Karpas-422 (cell line): ENCODE results near the gene ZIC1. TPM values are rescaled to one million over a fixed set of nuclear protein-coding genes. Genes with fewer than 3 reads are reported as not detected.

Source experiments
- DNase-seq: peaks from one replicate; pipeline ENCODE4 v3.0.0-alpha.2; 2015
- H2AFZ ChIP-seq: fragments of 200-600 bp; sonication (generic); 2 replicates; pipeline ENCODE4 v1.6.1; 2014; ENCODE audit warnings: antibody characterized with exemption, low read length, mixed read lengths
- H3K27ac ChIP-seq: fragments of 200-600 bp; sonication (generic); 2 replicates; pipeline ENCODE4 v1.5.1; 2014; ENCODE audit warnings: mild to moderate bottlenecking, low read length, moderate library complexity
- H3K27me3 ChIP-seq: fragments of 200-600 bp; sonication (generic); 2 replicates; pipeline ENCODE4 v1.6.1; 2014; ENCODE audit warnings: low read length, mixed read lengths
- H3K36me3 ChIP-seq: fragments of 200-600 bp; sonication (generic); 2 replicates; pipeline ENCODE4 v1.6.1; 2014; ENCODE audit warnings: low read length, mixed read lengths; ENCODE audit not compliant: insufficient read depth
- H3K4me1 ChIP-seq: fragments of 200-600 bp; sonication (generic); 2 replicates; pipeline ENCODE4 v1.6.1; 2014; ENCODE audit warnings: mild to moderate bottlenecking, low read length, mixed read lengths
- H3K4me2 ChIP-seq: fragments of 200-600 bp; sonication (generic); 2 replicates; pipeline ENCODE4 v1.6.1; 2014; ENCODE audit warnings: low read length, low read depth, mild to moderate bottlenecking; ENCODE audit not compliant: poor library complexity, severe bottlenecking
- H3K4me3 ChIP-seq: fragments of 200-600 bp; sonication (generic); 2 replicates; pipeline ENCODE4 v1.5.1; 2014; ENCODE audit warnings: mild to moderate bottlenecking, antibody characterized with exemption, low read length, mixed read lengths
- H3K79me2 ChIP-seq: fragments of 200-600 bp; sonication (generic); 2 replicates; pipeline ENCODE4 v1.6.1; 2014; ENCODE audit warnings: mild to moderate bottlenecking, low read length, mixed read lengths
- H3K9ac ChIP-seq: fragments of 200-600 bp; sonication (generic); 2 replicates; pipeline ENCODE4 v1.6.0; 2014; ENCODE audit warnings: low read length
- H3K9me2 ChIP-seq: fragments of 200-600 bp; sonication (generic), shearing (Covaris generic); replicated peaks from 2 replicates; pipeline ENCODE4 v1.6.0; 2014; ENCODE audit warnings: mild to moderate bottlenecking, low read length, moderate library complexity; ENCODE audit not compliant: insufficient read depth
- H3K9me3 ChIP-seq: fragments of 300-700, 200-600 bp; sonication (generic); 2 replicates; pipeline ENCODE4 v1.6.1; 2014; ENCODE audit warnings: low read length, mixed read lengths
- H4K20me1 ChIP-seq: fragments of 200-600 bp; sonication (generic); 2 replicates; pipeline ENCODE4 v1.6.1; 2014; ENCODE audit warnings: mild to moderate bottlenecking, antibody characterized with exemption, low read length, low read depth; ENCODE audit not compliant: insufficient read depth
- total RNA-seq: library from RNA; depleted of rRNA; stranded (reverse); fragments of >200 nt; shearing (Covaris generic); gene quantifications from 2 replicates; pipeline ENCODE4 v1.2.3, GENCODE V29; 2014; ENCODE audit warnings: low replicate concordance

ZIC1 gene
- total RNA-seq, 1 experiment from 2014 or later = not detected

DNA sequence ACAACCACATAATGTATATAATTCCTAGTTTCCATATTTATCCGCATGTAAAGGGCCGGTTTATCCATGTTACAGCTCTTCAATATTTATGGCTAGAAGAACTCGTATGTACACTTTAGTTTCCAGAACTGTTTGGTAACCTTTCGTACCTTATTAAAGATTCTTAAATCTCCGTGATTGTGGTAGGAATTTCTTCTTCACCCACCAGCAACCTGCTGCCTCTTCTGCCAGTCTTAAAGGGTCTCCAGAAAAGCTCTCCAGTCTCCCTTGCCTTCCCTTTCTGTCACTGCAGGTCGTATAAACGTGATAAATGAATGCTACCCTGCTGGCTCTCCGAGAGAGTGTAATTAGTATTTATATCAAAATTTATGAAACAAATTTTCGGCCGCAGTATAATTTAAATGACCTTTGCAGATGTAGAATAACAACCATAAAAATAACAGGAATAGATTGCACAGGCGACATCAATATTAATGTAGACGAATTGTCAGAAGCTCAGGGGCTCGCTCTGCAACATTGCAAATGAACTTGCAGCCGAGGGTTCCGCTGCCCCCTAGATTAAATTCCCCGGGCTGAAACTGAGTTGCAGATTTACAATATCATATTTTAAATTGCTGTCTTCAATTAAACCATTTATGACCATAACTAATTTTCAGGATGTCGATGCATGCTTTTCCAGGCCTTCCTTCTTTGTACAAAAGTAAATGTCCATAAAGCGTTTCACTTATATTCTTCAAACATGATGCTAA, 5.4 kb downstream of the ZIC1 start:
- peaks cover under 1% of the 10 kb centered on the region; the same call in 1 of the 2 replicates for H3K9me3 ChIP-seq
- H3K79me2 ChIP-seq = no peaks in the 10 kb centered on the region
- H2AFZ ChIP-seq = no peak overlapping the region
- H3K27ac ChIP-seq = no peak overlapping the region
- H3K9me2 ChIP-seq = no peaks in the 10 kb centered on the region
- no peak for DNase-seq
- H3K27me3 ChIP-seq = no peaks in the 10 kb centered on the region
- no peak overlapping the region for H3K4me3 ChIP-seq
- no peak overlapping the region for H3K9ac ChIP-seq
- no peaks in the 10 kb centered on the region for H4K20me1 ChIP-seq
- H3K4me1 ChIP-seq = no peaks in the 10 kb centered on the region
- H3K4me2 ChIP-seq = no peak overlapping the region
- no peaks in the 10 kb centered on the region for H3K36me3 ChIP-seq

- Histone ChIP-seq H3K4me1 (no peaks in the 10 kb centered on the region), H3K4me2 (no peak overlapping the region), H3K27ac (no peak overlapping the region), H3K9ac (no peak overlapping the region), H3K4me3 (no peak overlapping the region), H3K9me3 (peaks cover 8% of the 10 kb centered on the region), H3K27me3 (no peaks in the 10 kb centered on the region), H3K36me3 (no peaks in the 10 kb centered on the region), H3K79me2 (no peaks in the 10 kb centered on the region), H4K20me1 (no peaks in the 10 kb centered on the region), H3K9me2 (no peaks in the 10 kb centered on the region), H2AFZ (no peak overlapping the region)
- no peak for DNase-seq
Observed at GRCh38 chr3:147415286-147415685, 6.1 kb downstream of the ZIC1 start.

DNA sequence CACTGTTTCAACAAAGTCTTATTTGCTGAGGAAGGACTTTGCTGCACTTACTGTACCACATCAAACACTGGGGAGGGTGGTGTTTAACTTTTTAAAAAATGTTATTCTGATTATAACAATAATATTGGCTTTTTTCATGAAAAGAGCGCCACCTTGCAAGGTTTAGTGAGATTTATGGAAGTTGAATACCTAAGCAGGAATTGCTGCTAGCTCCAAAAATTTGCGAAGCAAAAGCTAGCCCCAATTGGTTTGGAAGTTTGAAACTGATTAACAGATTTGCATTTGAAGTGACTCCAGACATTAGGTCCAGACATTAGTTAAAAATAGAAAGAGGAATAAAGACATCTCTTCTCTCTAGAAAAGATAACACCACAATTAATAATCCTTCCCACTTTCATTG, 6.7 kb downstream of the ZIC1 start:
- Histone ChIP-seq H2AFZ (no peak overlapping the region), H3K9ac (no peak overlapping the region), H3K27ac (no peak overlapping the region), H3K9me3 (peaks cover 12% of the 10 kb centered on the region), H4K20me1 (no peaks in the 10 kb centered on the region), H3K27me3 (no peaks in the 10 kb centered on the region), H3K4me2 (no peak overlapping the region), H3K79me2 (no peaks in the 10 kb centered on the region), H3K9me2 (no peaks in the 10 kb centered on the region), H3K4me1 (no peaks in the 10 kb centered on the region), H3K36me3 (no peaks in the 10 kb centered on the region), H3K4me3 (no peak overlapping the region)
- DNase-seq = no peak

DNA sequence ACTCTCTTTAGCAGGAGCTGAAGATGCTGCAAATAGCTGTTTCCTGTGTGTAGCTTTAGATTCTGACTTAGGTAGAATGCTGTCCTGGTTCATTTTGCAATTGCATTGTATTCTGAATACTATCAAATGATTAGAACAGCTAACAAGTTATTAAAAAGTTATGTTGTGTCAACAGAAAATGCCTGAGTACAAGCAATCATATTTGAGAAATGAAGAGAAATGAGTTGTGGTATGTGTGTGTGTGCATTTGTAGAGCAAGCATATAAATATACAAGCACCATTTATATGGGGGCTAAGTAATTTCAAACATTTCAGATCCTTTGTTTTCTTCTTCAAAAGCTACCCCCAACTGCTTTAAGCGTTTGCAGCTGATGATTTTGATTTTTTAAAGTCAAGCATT, 7.8 kb downstream of the ZIC1 start:
- peaks cover 12% of the 10 kb centered on the region for H3K9me3 ChIP-seq
- H3K4me2 ChIP-seq = no peak overlapping the region
- no peak overlapping the region for H3K27ac ChIP-seq
- no peak overlapping the region for H3K4me3 ChIP-seq
- no peak for DNase-seq
- H2AFZ ChIP-seq = no peak overlapping the region
- no peaks in the 10 kb centered on the region for H3K9me2 ChIP-seq
- H4K20me1 ChIP-seq = no peaks in the 10 kb centered on the region
- no peaks in the 10 kb centered on the region for H3K79me2 ChIP-seq
- no peaks in the 10 kb centered on the region for H3K27me3 ChIP-seq
- H3K36me3 ChIP-seq = no peaks in the 10 kb centered on the region
- no peak overlapping the region for H3K9ac ChIP-seq
- no peaks in the 10 kb centered on the region for H3K4me1 ChIP-seq

- Histone ChIP-seq H3K4me3 (no peak overlapping the region), H3K9me3 (peaks cover 12% of the 10 kb centered on the region), H3K27ac (no peak overlapping the region), H3K27me3 (no peaks in the 10 kb centered on the region), H3K79me2 (no peaks in the 10 kb centered on the region), H3K36me3 (no peaks in the 10 kb centered on the region), H2AFZ (no peak overlapping the region), H4K20me1 (no peaks in the 10 kb centered on the region), H3K4me2 (no peak overlapping the region), H3K9me2 (no peaks in the 10 kb centered on the region), H3K4me1 (no peaks in the 10 kb centered on the region), H3K9ac (no peak overlapping the region)
- DNase-seq = no peak
Observed at GRCh38 chr3:147417551-147418295, 8.6 kb downstream of the ZIC1 start.

DNA sequence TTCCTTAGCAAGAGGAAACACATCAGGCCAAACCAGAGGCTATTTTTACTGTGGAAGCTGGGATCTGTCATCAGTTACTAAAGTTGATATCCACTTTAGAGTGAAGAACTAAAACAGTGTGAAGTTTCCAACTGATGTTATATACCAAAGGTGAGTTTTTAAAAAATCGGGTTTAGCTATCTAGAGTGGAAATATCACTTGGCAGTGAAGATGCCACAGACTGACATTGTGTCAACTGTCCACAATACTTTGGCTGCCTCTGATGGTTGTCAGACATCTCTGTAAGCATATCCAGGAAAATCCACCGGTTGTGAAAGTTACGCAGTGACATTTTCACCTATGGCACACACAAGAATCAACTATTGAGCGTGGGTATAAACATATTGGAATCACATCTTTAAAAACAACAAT, 9.2 kb downstream of the ZIC1 start:
- DNase-seq = no peak
- no peak overlapping the region for H3K27ac ChIP-seq
- no peaks in the 10 kb centered on the region for H3K27me3 ChIP-seq

DNA sequence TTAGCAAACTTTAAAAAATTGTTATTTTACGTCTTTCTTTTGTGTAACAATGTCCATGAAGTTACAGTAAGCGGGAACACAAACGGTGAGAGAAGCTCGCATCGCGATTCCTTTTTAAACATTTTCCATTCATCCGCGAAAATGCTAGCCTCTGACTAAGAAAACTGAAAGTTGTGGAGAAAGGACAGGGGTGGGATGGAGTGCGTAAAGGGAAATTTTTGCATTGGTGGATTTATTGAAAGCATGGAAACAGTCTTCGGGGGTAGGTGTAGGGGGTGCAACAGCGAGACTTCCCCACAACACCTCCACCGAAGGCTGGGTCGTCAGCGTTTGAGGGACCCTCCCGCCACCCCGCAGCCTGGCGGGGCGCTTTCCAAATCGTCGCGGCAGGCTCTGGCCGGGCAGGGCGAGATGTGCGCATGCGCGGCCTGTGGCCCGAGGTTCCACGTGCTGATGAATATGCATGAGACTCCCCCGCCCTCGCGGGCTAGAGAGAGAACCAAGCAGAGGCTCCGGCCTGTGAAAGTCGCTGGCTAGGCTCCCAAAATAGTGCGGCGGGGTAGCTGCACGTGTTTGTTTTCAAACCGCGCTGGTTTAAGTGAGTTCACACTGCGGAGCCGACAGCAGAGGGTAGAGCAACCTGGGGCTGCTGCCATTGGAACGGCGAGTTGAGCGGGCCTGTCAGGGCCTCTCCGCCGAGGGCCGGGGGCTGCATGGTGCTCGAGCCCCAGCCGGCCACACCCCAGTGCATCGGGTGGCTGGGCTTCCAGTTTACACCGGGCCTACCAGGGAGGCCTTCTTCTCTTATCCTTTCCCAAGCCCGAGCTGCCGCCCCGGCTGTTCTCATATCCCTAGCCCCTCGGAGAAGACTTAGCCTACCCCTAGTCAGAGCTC, 9.9 kb downstream of the ZIC1 start:
- DNase-seq = no peak
- H3K4me3 ChIP-seq = no peak overlapping the region
- H2AFZ ChIP-seq = no peak overlapping the region
- no peaks in the 10 kb centered on the region for H3K9me2 ChIP-seq
- H3K9ac ChIP-seq = no peak overlapping the region
- no peaks in the 10 kb centered on the region for H3K4me1 ChIP-seq
- no peaks in the 10 kb centered on the region for H3K36me3 ChIP-seq
- H3K27me3 ChIP-seq = no peaks in the 10 kb centered on the region
- H3K4me2 ChIP-seq = no peak overlapping the region
- peaks cover 17% of the 10 kb centered on the region for H3K9me3 ChIP-seq
- H4K20me1 ChIP-seq = no peaks in the 10 kb centered on the region
- no peaks in the 10 kb centered on the region for H3K79me2 ChIP-seq
- no peak overlapping the region for H3K27ac ChIP-seq

More for the DNA sequence above, 9.2 kb downstream of the ZIC1 start:
- Histone ChIP-seq H3K79me2 (no peaks in the 10 kb centered on the region), H3K9me2 (no peaks in the 10 kb centered on the region), H3K4me1 (no peaks in the 10 kb centered on the region), H3K4me2 (no peak overlapping the region), H2AFZ (no peak overlapping the region), H3K36me3 (no peaks in the 10 kb centered on the region), H3K9ac (no peak overlapping the region), H3K9me3 (peaks cover 12% of the 10 kb centered on the region), H3K4me3 (no peak overlapping the region), H4K20me1 (no peaks in the 10 kb centered on the region)

DNA sequence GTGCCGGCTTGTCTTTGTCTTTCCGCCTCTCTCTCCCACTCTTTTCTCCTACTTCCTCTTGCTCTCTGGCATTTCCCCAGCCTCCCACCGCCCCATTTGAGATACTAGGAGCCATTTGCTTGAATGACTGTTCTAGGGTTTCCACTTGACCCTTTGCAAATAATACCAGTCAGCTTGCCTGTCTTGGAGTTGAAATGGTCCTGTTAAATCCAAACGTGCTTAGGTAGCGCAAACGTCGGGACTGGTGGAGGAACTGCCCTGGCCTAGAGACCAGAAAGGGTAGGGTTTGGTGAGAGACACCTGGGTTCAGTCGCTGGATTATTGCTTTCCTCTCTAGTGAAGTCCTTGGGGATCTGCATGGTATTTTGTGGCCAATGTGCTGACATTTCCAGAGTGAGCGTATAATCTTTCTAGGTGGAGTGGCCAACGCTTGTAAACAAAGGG, 10.6 kb downstream of the ZIC1 start:
- no peaks in the 10 kb centered on the region for H3K4me1 ChIP-seq
- peaks cover 17% of the 10 kb centered on the region for H3K9me3 ChIP-seq
- H3K27me3 ChIP-seq = no peaks in the 10 kb centered on the region
- H3K4me2 ChIP-seq = no peak overlapping the region
- H3K9me2 ChIP-seq = no peaks in the 10 kb centered on the region
- no peaks in the 10 kb centered on the region for H3K79me2 ChIP-seq
- no peaks in the 10 kb centered on the region for H4K20me1 ChIP-seq
- no peak overlapping the region for H2AFZ ChIP-seq
- H3K9ac ChIP-seq = no peak overlapping the region
- no peak overlapping the region for H3K27ac ChIP-seq
- H3K4me3 ChIP-seq = no peak overlapping the region
- no peak for DNase-seq
- no peaks in the 10 kb centered on the region for H3K36me3 ChIP-seq
